GM19372 (cell line): ENCODE measurements around the gene SEPTIN1.
"Not testable (repeated sequence)": the region's sequence is repeated elsewhere in the genome, so short reads cannot be mapped to it uniquely, and the experiment has no call there.

Experiments
- ATAC-seq: cut with Tn5 transposase; IDR thresholded peaks from one replicate; pipeline ENCODE4 v1.9.1; 2021; ENCODE audit warnings: mild to moderate bottlenecking, low read depth, moderate library complexity; ENCODE audit not compliant: unreplicated experiment

SEPTIN1 gene

GRCh38 chr16:30406795-30407101, 24.4 kb upstream of the SEPTIN1 start:
- ATAC-seq, result peak; percentile 22

- no peak for ATAC-seq
Observed at GRCh38 chr16:30401768-30402425, 19.5 kb upstream of the SEPTIN1 start.

DNA sequence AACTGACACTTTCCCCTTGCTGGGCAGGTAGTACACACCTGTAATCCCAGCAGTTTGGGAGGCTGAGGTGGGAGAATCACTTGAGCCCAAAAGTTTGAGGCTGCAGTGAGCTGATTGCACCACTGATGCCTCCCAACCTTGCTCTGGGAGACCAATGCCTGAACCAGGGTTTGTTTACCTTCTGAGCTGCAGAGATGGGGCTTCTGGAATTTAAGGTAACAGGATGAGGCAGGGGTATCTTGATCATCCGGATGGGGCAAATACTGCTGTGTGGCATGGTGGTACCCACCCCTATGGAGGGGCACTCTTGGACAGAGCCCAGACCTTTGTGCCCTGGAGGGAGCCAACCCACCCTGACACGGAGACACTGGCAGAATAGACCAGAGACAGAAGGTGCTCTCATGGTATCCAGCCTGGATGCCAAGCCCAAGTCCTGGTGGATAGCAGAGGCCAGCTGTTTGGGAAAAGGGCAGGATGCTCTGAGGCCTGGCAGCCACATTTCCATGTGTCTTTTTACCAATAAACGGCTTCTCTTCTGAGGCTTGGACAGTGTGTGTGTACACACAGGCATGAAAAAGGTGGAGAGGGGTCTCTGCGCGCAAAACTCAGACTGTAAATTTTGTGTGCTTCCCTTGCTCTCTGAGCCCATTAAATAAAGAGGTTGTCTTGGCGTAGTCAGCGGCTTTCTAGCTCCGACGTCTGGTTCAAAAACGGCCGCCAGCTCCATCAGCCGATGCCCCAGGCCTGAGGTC, 17.2 kb upstream of the SEPTIN1 start:
- no peak for ATAC-seq

GRCh38 chr16:30398661-30399434, 16.5 kb upstream of the SEPTIN1 start:
- no peak for ATAC-seq

DNA sequence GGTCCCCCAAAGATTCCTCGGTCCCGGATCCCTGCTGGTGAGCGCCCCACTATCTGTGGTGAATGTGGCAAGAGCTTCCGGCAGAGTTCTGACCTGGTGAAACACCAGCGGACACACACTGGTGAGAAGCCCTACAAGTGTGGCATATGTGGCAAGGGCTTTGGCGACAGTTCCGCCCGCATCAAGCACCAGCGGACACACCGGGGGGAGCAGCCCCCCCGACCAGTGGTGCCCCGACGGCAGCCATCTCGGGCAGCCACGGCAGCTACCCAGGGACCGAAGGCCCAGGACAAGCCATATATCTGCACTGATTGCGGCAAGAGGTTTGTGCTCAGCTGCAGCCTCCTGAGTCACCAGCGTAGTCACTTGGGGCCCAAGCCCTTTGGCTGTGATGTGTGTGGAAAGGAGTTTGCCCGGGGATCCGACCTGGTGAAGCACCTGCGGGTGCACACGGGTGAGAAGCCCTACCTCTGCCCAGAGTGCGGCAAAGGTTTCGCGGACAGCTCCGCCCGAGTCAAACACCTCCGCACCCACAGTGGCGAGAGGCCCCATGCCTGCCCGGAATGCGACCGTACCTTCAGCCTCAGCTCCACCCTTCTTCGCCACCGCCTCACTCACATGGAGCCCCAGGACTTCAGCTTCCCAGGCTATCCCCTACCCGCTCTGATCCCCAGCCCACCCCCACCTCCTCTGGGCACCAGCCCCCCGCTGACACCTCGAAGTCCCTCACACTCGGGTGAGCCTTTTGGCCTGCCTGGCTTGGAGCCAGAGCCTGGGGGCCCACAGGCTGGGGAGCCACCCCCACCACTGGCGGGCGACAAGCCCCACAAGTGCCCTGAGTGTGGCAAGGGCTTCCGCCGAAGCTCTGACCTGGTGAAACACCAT, 15.7 kb upstream of the SEPTIN1 start:
- ATAC-seq, result no peak

DNA sequence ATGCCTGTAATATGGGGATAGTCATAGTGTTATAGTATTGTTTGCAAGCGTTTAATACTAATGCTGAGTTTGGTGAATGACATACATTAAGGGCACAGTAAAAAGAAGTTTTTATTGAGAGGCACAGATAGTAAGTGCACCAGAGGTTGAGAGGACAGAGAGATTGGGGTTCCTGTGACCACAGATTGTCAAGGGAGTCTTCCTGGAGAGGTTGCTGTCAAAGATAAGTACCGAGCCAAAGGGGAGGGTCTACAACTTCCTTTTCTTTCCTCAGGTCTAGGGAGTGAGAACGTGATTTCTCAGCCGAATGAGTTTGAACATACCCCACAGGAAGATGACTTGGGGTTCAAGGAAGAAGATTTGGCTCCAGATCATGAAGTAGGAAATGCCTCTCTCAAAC, 14.7 kb upstream of the SEPTIN1 start:
- ATAC-seq, result no peak

- not testable (repeated sequence) for ATAC-seq
Observed at GRCh38 chr16:30396627-30397026, 14.3 kb upstream of the SEPTIN1 start.

DNA sequence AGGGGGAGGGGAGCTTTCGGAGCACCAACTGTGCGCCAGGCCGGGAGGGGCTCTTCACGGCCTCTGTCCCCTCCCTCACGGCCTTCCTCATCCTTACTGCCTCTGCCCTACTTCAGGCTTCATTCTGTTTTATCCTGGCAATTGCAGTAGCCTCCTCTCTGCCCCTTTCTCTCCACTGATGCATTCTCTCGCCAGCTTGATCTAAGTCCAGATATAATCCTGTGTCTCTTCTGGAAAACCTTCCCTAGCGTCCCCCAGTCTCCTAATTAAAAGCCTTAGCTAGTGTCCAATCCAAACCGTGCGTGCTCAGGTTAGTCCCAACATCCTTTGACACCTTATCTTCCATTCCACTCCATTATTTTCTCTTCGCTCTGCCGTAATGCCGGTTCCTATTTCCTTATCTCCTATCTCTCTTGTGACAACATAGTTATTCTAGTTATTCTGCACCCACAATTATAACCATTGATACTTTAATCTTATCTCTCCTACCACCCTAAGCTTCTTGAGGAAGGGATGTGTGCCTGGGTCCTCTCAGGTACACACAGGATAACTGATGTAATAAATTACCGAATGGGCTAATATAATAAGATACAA, 13.7 kb upstream of the SEPTIN1 start:
- ATAC-seq, result no peak

DNA sequence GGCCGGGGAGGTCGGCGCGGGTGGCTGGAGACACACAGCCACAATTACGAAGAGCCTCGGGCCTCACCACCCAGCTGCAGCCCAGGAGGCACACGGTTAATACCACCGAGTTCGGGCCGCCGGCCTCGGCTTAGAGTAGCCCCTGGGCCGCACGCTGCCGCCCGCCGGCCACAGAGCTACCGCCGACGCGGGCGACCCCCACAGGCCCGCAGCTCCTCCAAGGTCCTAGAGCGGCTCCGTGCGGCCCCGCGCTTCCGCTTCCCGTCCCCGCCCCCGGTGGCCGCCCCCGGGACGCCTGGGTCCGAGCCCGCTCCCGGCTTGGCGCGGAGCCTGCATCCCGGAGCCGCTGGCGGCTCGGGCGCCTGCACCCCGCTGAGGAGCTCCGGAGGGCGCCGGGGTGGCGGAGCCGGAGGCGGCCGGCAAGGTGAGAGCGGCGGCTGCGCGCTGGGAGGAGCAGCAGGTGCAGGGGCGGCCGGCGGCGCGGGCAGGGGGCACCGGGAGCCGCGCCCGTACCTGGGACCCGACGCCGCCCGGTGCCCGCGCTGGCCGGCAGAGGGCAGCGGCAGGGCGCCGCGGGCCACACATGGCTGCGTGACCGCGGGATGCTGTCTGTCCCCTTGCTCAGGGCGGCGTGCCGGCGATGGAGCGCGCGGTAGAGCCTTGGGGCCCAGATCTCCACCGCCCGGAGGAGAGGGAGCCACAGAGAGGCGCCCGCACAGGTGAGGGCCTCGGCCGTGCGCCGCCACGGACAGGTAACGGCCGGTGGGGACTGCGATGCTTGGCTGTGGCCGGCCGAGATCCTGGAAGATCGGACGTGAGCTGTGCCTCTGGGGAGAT, 13.0 kb upstream of the SEPTIN1 start, which contains the start of gene ZNF48:
Gene ZNF48 (plus strand): TSS at position 266 of the 837 bp plus-strand sequence. CDS start 375 bp downstream, at position 641.
- no peak for ATAC-seq

- ATAC-seq, result no peak
Observed at GRCh38 chr16:30394592-30395154, 12.3 kb upstream of the SEPTIN1 start.

DNA sequence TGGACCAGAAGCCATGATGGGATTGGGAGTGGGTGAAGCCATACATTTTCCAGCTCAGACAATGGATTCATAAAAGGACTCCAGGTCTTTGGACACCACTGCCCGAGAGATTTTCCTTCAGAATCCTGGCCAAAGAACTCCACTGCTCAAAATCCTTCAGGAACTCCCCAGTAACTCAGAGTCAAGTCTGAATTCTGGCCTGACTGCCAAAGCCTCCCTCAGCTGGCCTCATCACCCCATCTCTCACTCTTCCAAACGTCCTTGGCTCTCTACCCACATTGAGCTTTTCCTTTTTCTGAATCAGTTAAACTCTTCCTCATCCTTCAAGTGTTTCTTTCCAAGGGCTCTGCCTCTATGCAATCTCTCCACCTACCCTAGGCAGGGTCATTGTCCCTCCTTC, 1.2 kb upstream of the SEPTIN1 start:
- ATAC-seq, result no peak

GRCh38 chr16:30381291-30382041, 895 bp downstream of the SEPTIN1 start:
- no peak for ATAC-seq

DNA sequence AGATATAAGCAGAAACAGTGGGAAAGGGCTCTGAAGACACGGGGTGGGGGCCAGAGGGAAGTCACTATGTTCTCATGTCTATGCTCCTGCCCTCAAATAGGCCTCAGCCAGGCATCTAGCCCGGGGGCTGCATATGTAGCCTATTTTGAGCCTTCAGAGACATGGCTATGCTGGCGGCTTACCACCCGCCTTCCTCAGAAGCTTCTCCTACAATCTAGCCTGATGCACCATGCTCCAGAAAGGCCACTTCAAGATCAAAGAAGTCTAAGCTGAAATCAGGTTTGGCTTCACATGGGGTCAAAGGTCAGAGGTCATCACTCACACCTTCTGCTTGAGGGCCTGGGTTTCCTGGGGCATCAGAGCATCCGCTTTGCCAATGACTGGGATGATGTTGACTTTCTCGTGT, 1.6 kb downstream of the SEPTIN1 start:
- ATAC-seq, result no peak

- no peak for ATAC-seq
Observed at GRCh38 chr16:30380072-30380802, 2.1 kb downstream of the SEPTIN1 start.

GRCh38 chr16:30379158-30379783, 3.1 kb downstream of the SEPTIN1 start:
- ATAC-seq, result no peak

DNA sequence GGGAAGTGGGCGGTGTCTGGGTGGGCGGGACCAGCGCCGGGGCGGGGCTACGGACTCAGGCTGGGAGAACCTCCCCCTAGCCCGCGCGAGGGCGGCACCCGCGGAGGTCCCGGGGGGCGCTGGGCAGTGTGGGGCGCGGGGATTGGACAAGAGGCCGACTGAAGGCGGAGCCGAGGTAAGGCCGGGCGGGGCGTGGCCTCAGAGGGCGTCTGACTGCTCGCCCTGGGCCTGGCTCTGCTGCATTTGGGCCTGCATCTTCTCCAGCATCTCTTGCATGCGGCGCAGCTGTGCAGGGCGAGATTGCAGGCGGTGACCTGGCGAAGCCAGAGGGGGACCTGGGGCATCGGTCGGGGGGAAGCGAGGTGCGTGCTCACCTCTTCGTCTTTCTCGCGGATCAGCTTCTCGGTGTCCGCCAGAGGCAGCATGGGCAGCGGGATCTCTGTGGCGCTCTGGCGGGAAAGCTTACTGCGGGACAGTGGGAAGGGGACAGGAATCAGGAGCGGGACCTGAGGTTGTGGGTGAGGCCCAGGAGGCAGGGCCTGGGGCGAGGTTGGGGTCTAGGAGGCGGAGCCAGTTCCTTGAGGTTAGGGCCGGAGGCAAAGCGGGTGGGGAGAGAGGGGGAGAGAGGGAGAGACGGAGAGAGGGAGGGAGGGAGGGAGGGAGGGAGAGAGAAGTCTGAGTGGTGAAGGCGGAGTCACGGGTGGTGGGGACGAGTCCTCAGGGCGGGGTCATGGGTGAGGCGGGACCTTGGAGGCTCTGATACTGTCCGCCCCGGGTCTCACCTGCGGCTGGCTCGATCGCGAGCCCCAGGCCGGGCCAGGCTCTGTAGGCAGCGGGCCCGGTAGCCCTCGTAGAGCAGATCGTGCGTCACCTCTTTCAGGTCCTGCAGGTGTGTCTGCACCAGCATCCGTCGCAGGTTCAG, 3.9 kb downstream of the SEPTIN1 start:
- ATAC-seq, result peak; percentile 85
